ENCODE measurements around the gene UBE2E2.

The UBE2E2 gene

GRCh38 chr3:23192816-23193215 lies 10.3 kb upstream of the UBE2E2 start:
- H3K9me3 ChIP-seq (ENCODE audit: control insufficient read depth, insufficient read depth, low read depth, low read length): no peaks in the 10 kb centered on the region
- ChIA-PET POLR2A (no interaction called here), CTCF (no interaction called here)
- no peaks in the 10 kb centered on the region for H3K36me3 ChIP-seq (ENCODE audit: control insufficient read depth in 2 of 2, insufficient read depth in 1 of 2, low read length in 2 of 2)
- H3K4me3 ChIP-seq (ENCODE audit: low read depth, low read length): no peak overlapping the region
- H3K4me1 ChIP-seq (ENCODE audit: control insufficient read depth, insufficient read depth, low read length): no peaks in the 10 kb centered on the region
- TF ChIP-seq HIC1 (tag by site-specific recombination; IDR thresholded peaks at IDR 0.05): no peak
- TF ChIP-seq ZNF585B (tag by site-specific recombination; IDR thresholded peaks at IDR 0.05): no peak
- no peak for TF ChIP-seq ZNF704 (tag by site-specific recombination; IDR thresholded peaks at IDR 0.05)
- TF ChIP-seq ZBTB8A (tag by site-specific recombination; IDR thresholded peaks at IDR 0.05): no peak
- TF ChIP-seq SP2 (tag by site-specific recombination; IDR thresholded peaks at IDR 0.05): no peak
- TF ChIP-seq MZF1 (tag by site-specific recombination; IDR thresholded peaks at IDR 0.05; ENCODE audit: borderline replicate concordance): no peak
- no peak for TF ChIP-seq ZNF48 (tag by site-specific recombination; IDR thresholded peaks at IDR 0.05)
- no peak overlapping the region for H3K27ac ChIP-seq (ENCODE audit: extremely low read depth, low read depth, low read length)

- no peaks in the 10 kb centered on the region for H3K36me3 ChIP-seq (ENCODE audit: control insufficient read depth in 2 of 2, insufficient read depth in 1 of 2, low read length in 2 of 2)
- TF ChIP-seq PATZ1 (tag by site-specific recombination; IDR thresholded peaks at IDR 0.05): no peak
- no peak for TF ChIP-seq ZBTB21 (tag by site-specific recombination; IDR thresholded peaks at IDR 0.05)
- TF ChIP-seq ZBTB17 (tag by site-specific recombination; IDR thresholded peaks at IDR 0.05): no peak
- no peak for TF ChIP-seq SP3 (tag by site-specific recombination; IDR thresholded peaks at IDR 0.05)
- TF ChIP-seq YY1 (tag by site-specific recombination; IDR thresholded peaks at IDR 0.05): no peak
- TF ChIP-seq ZNF692 (tag by site-specific recombination; IDR thresholded peaks at IDR 0.05): no peak
- TF ChIP-seq SP2 (tag by site-specific recombination; IDR thresholded peaks at IDR 0.05): no peak
- no peak for TF ChIP-seq ZFP3 (tag by site-specific recombination; IDR thresholded peaks at IDR 0.05; ENCODE audit: low read depth)
- TF ChIP-seq ZNF514 (tag by site-specific recombination; IDR thresholded peaks at IDR 0.05): no peak
- no peak for TF ChIP-seq ZNF560 (tag by site-specific recombination; IDR thresholded peaks at IDR 0.05; ENCODE audit: borderline replicate concordance)
- TF ChIP-seq ZNF777 (tag by site-specific recombination; IDR thresholded peaks at IDR 0.05; ENCODE audit: borderline replicate concordance): no peak
- TF ChIP-seq ZNF248 (tag by site-specific recombination; IDR thresholded peaks at IDR 0.05): no peak
- ChIA-PET POLR2A (no interaction called here), CTCF (no interaction called here)
- no peak overlapping the region for H3K27ac ChIP-seq (ENCODE audit: extremely low read depth, low read depth, low read length)
- no peak overlapping the region for H3K4me3 ChIP-seq (ENCODE audit: low read depth, low read length)
- no peaks in the 10 kb centered on the region for H3K4me1 ChIP-seq (ENCODE audit: control insufficient read depth, insufficient read depth, low read length)
- no peaks in the 10 kb centered on the region for H3K9me3 ChIP-seq (ENCODE audit: control insufficient read depth, insufficient read depth, low read depth, low read length)
Measured at GRCh38 chr3:23193831-23194230, 9.3 kb upstream of the UBE2E2 start.

All from HEK293 (cell line).